IMR-90 (cell line): ENCODE measurements around the gene AASS. TPM values are rescaled to one million over a fixed set of nuclear protein-coding genes. Genes with fewer than 3 reads are reported as not detected.

ENCODE experiments used
- ATAC-seq: fragments of 200-7000 bp; cut with Tn5 transposase; 2 replicates; pipeline ENCODE4 v1.9.1; 2020; ENCODE audit warnings: low read depth, mild to moderate bottlenecking, moderate library complexity
- BruUV-seq: library from RNA; stranded (reverse); fragments of 400-500 nt; replicated peaks from 2 replicates; lab custom pipeline; 2021; lab: Mats Ljungman, UMichigan
- CTCF ChIA-PET: fragments of 300-600 bp; formaldehyde crosslinking; extraction: SDS; loops from one replicate; lab custom pipeline; 2021; ENCODE audit warnings: antibody characterized with exemption; lab: Yijun Ruan, JAX
- POLR2A ChIA-PET: fragments of 300-600 bp; sonication (Branson Sonifier 250); formaldehyde crosslinking; loops from one replicate; lab custom pipeline; 2022; ENCODE audit warnings: antibody characterized with exemption; ENCODE audit not compliant: unreplicated experiment; lab: Charles Lee
- DNase-seq: peaks from one replicate; pipeline ENCODE4 v3.0.0; 2013
- H2AFZ ChIP-seq: replicated peaks from 2 replicates; pipeline ENCODE3; 2013; ENCODE audit warnings: low read length, mild to moderate bottlenecking; ENCODE audit not compliant: poor library complexity
- H2AK5ac ChIP-seq: 2 replicates; pipeline ENCODE4 v1.6.1; 2013; ENCODE audit warnings: low read depth, low read length, inconsistent platforms
- H2AK9ac ChIP-seq: replicated peaks from 2 replicates; pipeline ENCODE3; 2013; ENCODE audit warnings: mild to moderate bottlenecking, low read depth, low read length, moderate library complexity; ENCODE audit not compliant: poor library complexity
- H2BK120ac ChIP-seq: 2 replicates; pipeline ENCODE4 v1.6.1; 2013; ENCODE audit warnings: low read depth, low read length, inconsistent platforms
- H2BK15ac ChIP-seq: 3 replicates; pipeline ENCODE4 v1.6.1; 2013; ENCODE audit warnings: low read depth, low read length, inconsistent platforms
- H2BK20ac ChIP-seq: 2 replicates; pipeline ENCODE4 v1.6.1; 2013; ENCODE audit warnings: low read depth, mild to moderate bottlenecking, inconsistent platforms, low read length, moderate library complexity
- H2BK5ac ChIP-seq: 2 replicates; pipeline ENCODE4 v1.6.1; 2013; ENCODE audit warnings: mild to moderate bottlenecking, low read depth, low read length, inconsistent platforms; ENCODE audit not compliant: poor library complexity, severe bottlenecking
- H3K14ac ChIP-seq: replicated peaks from 2 replicates; pipeline ENCODE4 v1.6.1; 2013; ENCODE audit warnings: low read depth, low read length, inconsistent platforms
- H3K18ac ChIP-seq: 2 replicates; pipeline ENCODE4 v1.6.1; 2013; ENCODE audit warnings: low read depth, low read length, control low read depth
- H3K23ac ChIP-seq: 2 replicates; pipeline ENCODE4 v1.6.1; 2013; ENCODE audit warnings: low read depth, low read length, inconsistent platforms
- H3K27ac ChIP-seq: 2 replicates; pipeline ENCODE4 v1.5.1; 2013; ENCODE audit warnings: mild to moderate bottlenecking, control low read depth, low read length; ENCODE audit not compliant: insufficient read depth
- H3K27me3 ChIP-seq: 2 replicates; pipeline ENCODE4 v1.6.1; 2013; ENCODE audit warnings: low read length; ENCODE audit not compliant: control insufficient read depth, insufficient read depth
- H3K36me3 ChIP-seq: 2 replicates; pipeline ENCODE4 v1.6.1; 2013; ENCODE audit warnings: low read length, mixed read lengths; ENCODE audit not compliant: control insufficient read depth, insufficient read depth
- H3K4ac ChIP-seq: 2 replicates; pipeline ENCODE4 v1.6.1; 2013; ENCODE audit warnings: low read depth, low read length, inconsistent platforms
- H3K4me1 ChIP-seq: 2 replicates; pipeline ENCODE4 v1.6.1; 2013; ENCODE audit warnings: low read length, mixed read lengths; ENCODE audit not compliant: control insufficient read depth, insufficient read depth
- H3K4me2 ChIP-seq: 2 replicates; pipeline ENCODE4 v1.6.1; 2013; ENCODE audit warnings: low read depth, mild to moderate bottlenecking, control low read depth, low read length, moderate library complexity
- H3K4me3 ChIP-seq: 2 replicates; pipeline ENCODE4 v1.5.1; 2013; ENCODE audit warnings: low read depth, mild to moderate bottlenecking, control low read depth, low read length, moderate library complexity; ENCODE audit not compliant: insufficient read depth
- H3K56ac ChIP-seq: 2 replicates; pipeline ENCODE4 v1.6.1; 2013; ENCODE audit warnings: low read length, inconsistent platforms; ENCODE audit not compliant: insufficient read depth; ENCODE audit errors: extremely low read depth
- H3K79me1 ChIP-seq, 2 experiments: 2 replicates each; pipeline ENCODE4 v1.6.1; 2013; ENCODE audit warnings: low read length in 2 of 2, inconsistent platforms in 1 of 2, low read depth in 1 of 2
- H3K9ac ChIP-seq: 2 replicates; pipeline ENCODE4 v1.6.1; 2013; ENCODE audit warnings: low read depth, low read length, control low read depth
- H3K9me1 ChIP-seq: 2 replicates; pipeline ENCODE4 v1.6.1; 2013; ENCODE audit warnings: low read length, inconsistent platforms; ENCODE audit not compliant: insufficient read depth
- H3K9me3 ChIP-seq: 2 replicates; pipeline ENCODE4 v1.6.1; 2013; ENCODE audit warnings: low read length; ENCODE audit not compliant: control insufficient read depth, insufficient read depth
- H4K20me1 ChIP-seq: 2 replicates; pipeline ENCODE4 v1.6.1; 2013; ENCODE audit warnings: low read length, inconsistent platforms; ENCODE audit not compliant: insufficient read depth
- H4K5ac ChIP-seq: 2 replicates; pipeline ENCODE4 v1.6.1; 2013; ENCODE audit warnings: mild to moderate bottlenecking, low read depth, low read length, control low read depth
- H4K8ac ChIP-seq, 2 experiments: 2 replicates each; pipeline ENCODE4 v1.6.1; 2013; ENCODE audit warnings: low read depth in 2 of 2, low read length in 2 of 2, control low read depth in 1 of 2, inconsistent platforms in 1 of 2
- H4K91ac ChIP-seq: 2 replicates; pipeline ENCODE4 v1.6.1; 2013; ENCODE audit warnings: low read depth, low read length, inconsistent platforms; ENCODE audit not compliant: insufficient read depth
- BHLHE40 ChIP-seq: fragments of 150-350 bp; IDR thresholded peaks from 2 replicates; pipeline ENCODE4 v1.6.1; 2016; ENCODE audit warnings: mild to moderate bottlenecking, low read depth, low read length
- CHD1 ChIP-seq: IDR thresholded peaks from 2 replicates; pipeline ENCODE4 v1.6.1; 2012; ENCODE audit warnings: low read depth, low read length, improper control_type of control experiment
- FOS ChIP-seq: fragments of 150-350 bp; IDR thresholded peaks from 2 replicates; pipeline ENCODE4 v1.6.1; 2016; ENCODE audit warnings: low read depth, low read length
- MAZ ChIP-seq: IDR thresholded peaks from 2 replicates; pipeline ENCODE4 v1.6.1; 2012; ENCODE audit warnings: low read depth, mild to moderate bottlenecking, low read length, improper control_type of control experiment, moderate library complexity, borderline replicate concordance
- POLR2A ChIP-seq: IDR thresholded peaks from 2 replicates; pipeline ENCODE4 v1.6.1; 2012; ENCODE audit warnings: mild to moderate bottlenecking, low read depth, low read length
- RAD21 ChIP-seq: IDR thresholded peaks from 2 replicates; pipeline ENCODE4 v1.6.1; 2012; ENCODE audit warnings: low read length, improper control_type of control experiment
- RCOR1 ChIP-seq: IDR thresholded peaks from 2 replicates; pipeline ENCODE4 v1.6.1; 2012; ENCODE audit warnings: mild to moderate bottlenecking, low read length, improper control_type of control experiment; ENCODE audit not compliant: insufficient replicate concordance
- RFX5 ChIP-seq: IDR thresholded peaks from 2 replicates; pipeline ENCODE4 v1.8.0; 2012; ENCODE audit warnings: low read depth, mild to moderate bottlenecking, low read length, moderate library complexity
- SMC3 ChIP-seq: fragments of 150-350 bp; IDR thresholded peaks from 2 replicates; pipeline ENCODE4 v1.6.1; 2016; ENCODE audit warnings: low read depth, mild to moderate bottlenecking, antibody characterized with exemption, low read length, moderate library complexity
- WGBS, 2 experiments: methylation state at CpG; one replicate each; pipeline versions ENCODE4 v1.1.5 to v1.1.7; 2013; ENCODE audit warnings: missing lambda C conversion rate in 2 of 2; ENCODE audit not compliant: insufficient read length in 1 of 2; ENCODE audit errors: extremely low coverage in 2 of 2; 5-methylcytosine and 5-hydroxymethylcytosine counted together
- dilution Hi-C: fragments of 300-500 bp; cut with HindIII; formaldehyde crosslinking; loops from one replicate; pipeline ENCODE4 v1.14.3; 2018; ENCODE audit warnings: low sequenced_read_pairs; ENCODE audit not compliant: unreplicated experiment
- in situ Hi-C: fragments of 300-500 bp; cut with MboI; formaldehyde crosslinking; loops from 3 replicates; pipeline ENCODE4 v1.14.3; 2019; ENCODE audit warnings: low sequenced_read_pairs, inconsistent platforms, mixed read lengths
- intact Hi-C: fragments of 100-400 bp; cut with micrococcal nuclease; formaldehyde crosslinking; loops from 2 replicates; pipeline ENCODE4 v1.10.0; 2022
- polyA plus RNA-seq, 3 experiments: library from polyadenylated mRNA; depleted of rRNA; stranded (reverse); fragments of >200 nt; gene quantifications; 2 replicates each; pipeline ENCODE4 v1.2.3, GENCODE V29; 2012; ENCODE audit warnings: low replicate concordance in 1 of 3
- total RNA-seq: library from RNA; depleted of rRNA; stranded (reverse); fragments of >200 nt; gene quantifications from 2 replicates; pipeline ENCODE4 v1.2.3, GENCODE V29; 2012
- TF ChIP-seq, protein P1 (sequence below): fragments of 150-350 bp; IDR thresholded peaks from 2 replicates; pipeline ENCODE4 v1.6.1; 2016; ENCODE audit warnings: low read depth, mild to moderate bottlenecking, low read length, moderate library complexity, borderline replicate concordance
- TF ChIP-seq, protein P2 (sequence below): conservative IDR thresholded peaks from 2 replicates; pipeline ENCODE4 v1.5.1; 2012; ENCODE audit warnings: mild to moderate bottlenecking, low read depth, low read length, improper control_type of control experiment
- TF ChIP-seq, protein P3 (sequence below): fragments of 150-350 bp; IDR thresholded peaks from 2 replicates; pipeline ENCODE4 v1.6.1; 2017; ENCODE audit warnings: mild to moderate bottlenecking, antibody characterized with exemption, low read length, low read depth

The AASS gene
- total and polyA plus RNA-seq, 2 of the 4 experiments (the other 2 are of a cell fraction), result 6.1 to 12.9 TPM

DNA sequence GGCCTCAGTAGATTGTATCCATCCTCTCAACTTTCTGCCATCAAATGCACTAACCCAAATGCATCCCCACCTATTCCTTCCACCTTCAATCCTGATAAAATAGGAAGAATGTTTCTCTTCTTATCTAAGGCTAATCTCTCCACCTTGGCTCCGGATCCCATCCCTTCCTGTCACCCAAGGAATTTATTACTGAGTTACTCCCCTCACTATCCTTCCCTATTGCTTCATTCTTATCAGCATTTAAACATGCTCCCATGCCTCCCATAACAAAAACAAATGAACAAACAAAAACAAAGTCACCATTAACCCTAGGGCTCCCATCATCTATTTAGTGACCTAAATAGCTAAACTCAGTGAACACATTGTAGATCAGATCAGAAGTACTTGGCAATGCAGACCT lies 25.3 kb downstream of the AASS start:
- in situ Hi-C loops (no loop called here), dilution Hi-C loops (no loop called here), intact Hi-C loops (no loop called here)
- H3K14ac ChIP-seq, result no peak overlapping the region
- no peak for TF ChIP-seq RFX5
- TF ChIP-seq MAZ, result no peak
- TF ChIP-seq SMC3, result no peak
- no peak for TF ChIP-seq BHLHE40
- no peak for TF ChIP-seq CHD1
- TF ChIP-seq RCOR1, result no peak
- TF ChIP-seq, protein P1, sequence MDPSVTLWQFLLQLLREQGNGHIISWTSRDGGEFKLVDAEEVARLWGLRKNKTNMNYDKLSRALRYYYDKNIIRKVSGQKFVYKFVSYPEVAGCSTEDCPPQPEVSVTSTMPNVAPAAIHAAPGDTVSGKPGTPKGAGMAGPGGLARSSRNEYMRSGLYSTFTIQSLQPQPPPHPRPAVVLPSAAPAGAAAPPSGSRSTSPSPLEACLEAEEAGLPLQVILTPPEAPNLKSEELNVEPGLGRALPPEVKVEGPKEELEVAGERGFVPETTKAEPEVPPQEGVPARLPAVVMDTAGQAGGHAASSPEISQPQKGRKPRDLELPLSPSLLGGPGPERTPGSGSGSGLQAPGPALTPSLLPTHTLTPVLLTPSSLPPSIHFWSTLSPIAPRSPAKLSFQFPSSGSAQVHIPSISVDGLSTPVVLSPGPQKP, result no peak
- no peak for TF ChIP-seq FOS
- no peak for TF ChIP-seq POLR2A
- TF ChIP-seq, protein P2, sequence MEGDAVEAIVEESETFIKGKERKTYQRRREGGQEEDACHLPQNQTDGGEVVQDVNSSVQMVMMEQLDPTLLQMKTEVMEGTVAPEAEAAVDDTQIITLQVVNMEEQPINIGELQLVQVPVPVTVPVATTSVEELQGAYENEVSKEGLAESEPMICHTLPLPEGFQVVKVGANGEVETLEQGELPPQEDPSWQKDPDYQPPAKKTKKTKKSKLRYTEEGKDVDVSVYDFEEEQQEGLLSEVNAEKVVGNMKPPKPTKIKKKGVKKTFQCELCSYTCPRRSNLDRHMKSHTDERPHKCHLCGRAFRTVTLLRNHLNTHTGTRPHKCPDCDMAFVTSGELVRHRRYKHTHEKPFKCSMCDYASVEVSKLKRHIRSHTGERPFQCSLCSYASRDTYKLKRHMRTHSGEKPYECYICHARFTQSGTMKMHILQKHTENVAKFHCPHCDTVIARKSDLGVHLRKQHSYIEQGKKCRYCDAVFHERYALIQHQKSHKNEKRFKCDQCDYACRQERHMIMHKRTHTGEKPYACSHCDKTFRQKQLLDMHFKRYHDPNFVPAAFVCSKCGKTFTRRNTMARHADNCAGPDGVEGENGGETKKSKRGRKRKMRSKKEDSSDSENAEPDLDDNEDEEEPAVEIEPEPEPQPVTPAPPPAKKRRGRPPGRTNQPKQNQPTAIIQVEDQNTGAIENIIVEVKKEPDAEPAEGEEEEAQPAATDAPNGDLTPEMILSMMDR, result no peak
- TF ChIP-seq RAD21, result no peak
- TF ChIP-seq, protein P3, sequence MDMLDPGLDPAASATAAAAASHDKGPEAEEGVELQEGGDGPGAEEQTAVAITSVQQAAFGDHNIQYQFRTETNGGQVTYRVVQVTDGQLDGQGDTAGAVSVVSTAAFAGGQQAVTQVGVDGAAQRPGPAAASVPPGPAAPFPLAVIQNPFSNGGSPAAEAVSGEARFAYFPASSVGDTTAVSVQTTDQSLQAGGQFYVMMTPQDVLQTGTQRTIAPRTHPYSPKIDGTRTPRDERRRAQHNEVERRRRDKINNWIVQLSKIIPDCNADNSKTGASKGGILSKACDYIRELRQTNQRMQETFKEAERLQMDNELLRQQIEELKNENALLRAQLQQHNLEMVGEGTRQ, result no peak
- H3K36me3 ChIP-seq, result peaks cover 11% of the 10 kb centered on the region
- ChIA-PET POLR2A (no interaction called here), CTCF (no interaction called here)
- no peak overlapping the region for H3K9ac ChIP-seq
- H3K56ac ChIP-seq, result no peak overlapping the region
- no peak overlapping the region for H3K18ac ChIP-seq
- H3K9me1 ChIP-seq, result no peaks in the 10 kb centered on the region
- H3K79me1 ChIP-seq, result no peaks in the 10 kb centered on the region
- H3K4me3 ChIP-seq, result no peak overlapping the region
- no peak overlapping the region for H2AFZ ChIP-seq
- H4K20me1 ChIP-seq, result no peaks in the 10 kb centered on the region
- DNase-seq, result no peak
- no peaks in the 10 kb centered on the region for H3K4me1 ChIP-seq
- no CpG with 5 or more reads among the region's 1 CpG for WGBS, 2 experiments
- H3K4ac ChIP-seq, result no peak overlapping the region
- no peak overlapping the region for H3K27ac ChIP-seq
- H4K8ac ChIP-seq, result no peak overlapping the region
- no peak overlapping the region for H2BK5ac ChIP-seq
- H2AK5ac ChIP-seq, result no peak overlapping the region
- no peak overlapping the region for H3K4me2 ChIP-seq
- H2BK20ac ChIP-seq, result no peak overlapping the region
- H3K27me3 ChIP-seq, result no peaks in the 10 kb centered on the region
- H4K91ac ChIP-seq, result no peak overlapping the region
- no peak overlapping the region for H2AK9ac ChIP-seq
- H3K9me3 ChIP-seq, result no peaks in the 10 kb centered on the region
- H4K5ac ChIP-seq, result no peak overlapping the region
- no TSS peak for BruUV-seq
- H2BK15ac ChIP-seq, result no peak overlapping the region
- no peak overlapping the region for H2BK120ac ChIP-seq
- no peak overlapping the region for H3K23ac ChIP-seq
- ATAC-seq, result no peak
